T-helper 2 cell treated with Interferon-gamma antibody and Interleukin-4, amounts not matched to agents 5 μg/mL and 100 μg/mL, for 36 hours (primary cell): Measurements from ENCODE around the gene SLIT1.

ENCODE experiments used
- DNase-seq: peaks from one replicate; pipeline ENCODE4 v3.0.0; 2021; ENCODE audit warnings: low spot score
- H3K27ac Mint-ChIP-seq: one replicate; pipeline ENCODE4 v1.8.0; 2021; ENCODE audit warnings: mild to moderate bottlenecking, mixed read lengths
- H3K27me3 Mint-ChIP-seq: one replicate; pipeline ENCODE4 v1.8.0; 2021; ENCODE audit warnings: low read depth, mixed read lengths
- H3K36me3 Mint-ChIP-seq: one replicate; pipeline ENCODE4 v1.8.0; 2021; ENCODE audit warnings: low read depth, mixed read lengths
- H3K4me1 Mint-ChIP-seq: one replicate; pipeline ENCODE4 v1.8.0; 2021; ENCODE audit warnings: low read depth, mixed read lengths
- H3K4me3 Mint-ChIP-seq: one replicate; pipeline ENCODE4 v1.8.0; 2022; ENCODE audit warnings: mild to moderate bottlenecking, moderate library complexity, mixed read lengths
- H3K9me3 Mint-ChIP-seq: one replicate; pipeline ENCODE4 v1.8.0; 2021; ENCODE audit warnings: mixed read lengths

Gene SLIT1

DNA sequence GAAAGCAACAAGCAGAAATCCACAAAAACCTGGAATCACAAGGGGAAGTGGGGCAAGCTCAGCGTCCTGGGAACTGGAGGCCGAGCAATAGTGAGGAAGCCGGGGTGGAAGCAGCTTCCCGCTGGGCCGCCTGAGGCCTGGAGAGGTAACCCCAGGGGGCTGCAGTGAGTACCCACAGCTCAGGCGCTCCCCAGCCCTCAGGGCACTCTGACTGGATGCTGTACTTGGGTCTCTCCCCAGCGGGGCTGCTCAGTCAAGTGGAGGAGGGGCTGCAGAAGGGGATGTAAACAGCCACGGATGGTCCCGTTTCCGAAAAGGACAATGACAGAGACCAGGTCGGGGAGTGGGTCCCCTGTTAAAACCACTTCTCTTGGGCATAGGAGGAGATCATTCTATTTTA, 50.3 kb downstream of the SLIT1 start:
- Mint-ChIP-seq H3K4me3 (no peak overlapping the region), H3K36me3 (no peaks in the 10 kb centered on the region), H3K27me3 (no peaks in the 10 kb centered on the region), H3K9me3 (no peaks in the 10 kb centered on the region), H3K27ac (no peak overlapping the region), H3K4me1 (no peaks in the 10 kb centered on the region)
- no peak for DNase-seq

DNA sequence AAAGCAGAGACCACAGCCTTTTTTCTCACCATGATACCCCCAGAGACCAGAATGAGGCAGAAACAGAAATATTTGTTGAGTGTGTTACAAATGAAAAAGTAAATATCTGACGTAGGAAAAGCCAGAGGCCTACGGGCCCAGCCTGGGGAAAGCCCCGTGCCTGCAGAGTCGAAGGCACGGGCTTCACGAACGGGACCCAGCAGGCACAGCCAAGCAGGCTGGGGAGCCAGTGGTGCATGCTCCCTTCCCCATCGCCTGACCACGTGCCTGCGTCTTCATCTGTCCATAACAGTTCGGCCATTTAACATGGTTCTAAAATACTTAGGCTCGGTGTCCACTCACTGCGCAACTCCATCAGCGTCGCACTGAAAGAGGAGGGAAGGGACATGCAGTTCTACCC, 50.8 kb downstream of the SLIT1 start:
- H3K36me3 Mint-ChIP-seq = no peaks in the 10 kb centered on the region
- H3K4me3 Mint-ChIP-seq = no peak overlapping the region
- H3K27ac Mint-ChIP-seq = no peak overlapping the region

DNA sequence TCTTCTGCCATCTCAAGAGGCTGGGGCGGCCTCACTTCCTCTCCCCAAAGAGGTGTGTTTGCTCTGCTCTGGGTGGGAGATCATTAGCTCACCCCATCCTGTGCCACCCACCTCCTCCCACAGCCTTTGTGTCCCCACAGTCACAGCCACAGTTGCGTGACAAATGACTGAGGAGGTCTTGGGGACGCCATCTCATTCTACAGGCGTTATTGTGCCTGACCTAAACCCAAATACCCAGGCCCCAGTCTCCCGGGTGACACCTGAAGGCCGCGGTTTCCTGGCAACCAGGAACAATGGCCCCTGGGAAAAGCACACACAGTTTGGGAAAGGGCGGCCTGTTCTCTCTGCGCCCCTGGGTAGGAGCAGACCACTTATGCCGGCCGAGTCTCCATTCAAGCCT, 51.6 kb downstream of the SLIT1 start:
- Mint-ChIP-seq H3K4me1 (no peaks in the 10 kb centered on the region), H3K27me3 (peaks cover 2% of the 10 kb centered on the region), H3K9me3 (no peaks in the 10 kb centered on the region), H3K27ac (no peak overlapping the region), H3K4me3 (no peak overlapping the region), H3K36me3 (no peaks in the 10 kb centered on the region)
- DNase-seq = no peak

More for the DNA sequence above, 50.8 kb downstream of the SLIT1 start:
- Mint-ChIP-seq H3K27me3 (no peaks in the 10 kb centered on the region), H3K4me1 (no peaks in the 10 kb centered on the region), H3K9me3 (no peaks in the 10 kb centered on the region)
- DNase-seq = no peak

DNA sequence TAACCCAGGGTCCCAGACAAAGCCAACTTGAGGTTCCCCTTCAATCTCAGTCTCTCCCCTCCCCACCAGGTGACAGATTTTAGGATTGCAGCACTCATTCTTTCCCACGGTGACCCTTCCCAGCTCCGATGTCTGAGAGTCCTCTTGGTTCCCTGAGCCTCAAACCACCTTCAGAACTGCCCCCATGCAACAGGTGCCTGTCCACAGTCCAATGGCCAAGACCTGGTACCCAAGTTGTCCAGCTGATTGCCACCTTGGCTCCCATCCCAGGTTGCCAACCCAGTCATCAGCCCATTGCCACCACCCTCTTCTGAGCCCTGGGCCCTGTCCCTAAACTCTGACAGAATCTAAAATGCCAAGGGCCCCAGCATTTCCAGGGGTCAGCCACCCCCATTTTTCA, 53.5 kb downstream of the SLIT1 start:
- Mint-ChIP-seq H3K9me3 (no peaks in the 10 kb centered on the region), H3K27me3 (peaks cover 2% of the 10 kb centered on the region)
- no peak for DNase-seq

DNA sequence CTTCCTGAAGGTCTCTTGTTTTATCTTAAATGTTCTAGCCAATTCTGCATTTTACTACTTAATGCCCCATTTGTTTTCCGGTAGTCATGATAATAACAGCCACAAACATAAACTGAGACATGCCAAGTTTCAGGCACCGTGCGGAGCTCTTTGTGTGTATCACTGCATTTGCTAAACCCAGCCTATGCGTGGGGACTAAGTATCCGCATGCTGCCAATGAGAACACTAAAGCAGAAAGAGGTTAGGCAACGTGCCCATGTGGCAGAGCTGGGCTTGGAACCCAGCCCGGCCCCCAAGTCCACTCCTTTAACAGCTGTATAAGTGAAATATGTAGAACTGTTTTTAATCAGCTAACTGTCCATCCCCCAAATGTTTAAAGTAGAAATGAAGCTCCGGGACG, 54.1 kb downstream of the SLIT1 start:
- Mint-ChIP-seq H3K36me3 (no peaks in the 10 kb centered on the region), H3K4me1 (no peaks in the 10 kb centered on the region), H3K4me3 (no peak overlapping the region), H3K9me3 (no peaks in the 10 kb centered on the region), H3K27ac (no peak overlapping the region), H3K27me3 (peaks cover 2% of the 10 kb centered on the region)
- DNase-seq = no peak

More for the DNA sequence above, 53.5 kb downstream of the SLIT1 start:
- Mint-ChIP-seq H3K27ac (no peak overlapping the region), H3K4me3 (no peak overlapping the region), H3K36me3 (no peaks in the 10 kb centered on the region), H3K4me1 (no peaks in the 10 kb centered on the region)

DNA sequence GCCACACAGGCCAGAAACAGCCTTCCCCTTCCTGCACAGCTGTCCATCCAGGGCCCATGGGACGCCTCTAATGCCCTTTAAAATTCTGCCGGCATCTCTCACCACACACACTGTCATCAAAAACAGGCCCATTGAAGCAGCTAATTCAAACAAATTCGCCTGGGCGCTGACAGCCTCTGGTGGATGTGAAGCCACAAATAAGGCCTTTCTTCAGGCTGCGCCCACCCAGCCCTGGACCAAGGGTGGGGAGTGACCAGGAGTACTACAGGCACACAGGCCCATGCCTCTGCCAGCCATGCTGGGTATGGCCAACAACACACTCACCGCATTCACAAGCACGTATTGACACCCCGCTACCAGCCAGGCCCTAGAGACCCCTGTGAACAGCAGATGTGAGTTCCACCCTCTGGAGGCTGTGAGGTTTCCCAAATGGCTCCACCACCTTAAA, 54.6 kb downstream of the SLIT1 start:
- H3K9me3 Mint-ChIP-seq = no peaks in the 10 kb centered on the region
- no peak overlapping the region for H3K4me3 Mint-ChIP-seq
- H3K4me1 Mint-ChIP-seq = no peaks in the 10 kb centered on the region

DNA sequence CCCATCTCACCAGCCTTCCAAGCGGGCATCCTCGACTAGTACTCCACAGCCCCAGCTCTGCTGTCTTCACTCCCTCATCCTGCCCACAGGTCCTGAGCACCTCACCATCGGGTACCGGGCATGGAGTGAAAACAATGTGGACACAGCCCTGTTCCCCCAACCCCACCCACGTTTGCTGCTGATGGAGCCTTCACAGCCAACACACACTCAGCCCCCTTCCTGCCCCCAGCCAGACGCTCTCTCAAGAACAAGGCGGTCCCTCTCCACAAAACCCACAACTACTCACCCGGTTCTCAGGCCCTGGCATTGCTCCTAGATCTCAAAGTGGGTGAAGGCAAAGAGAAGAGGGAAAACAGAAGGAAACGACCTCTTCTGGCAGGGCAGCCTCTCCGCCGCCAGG, 56.1 kb downstream of the SLIT1 start:
- H3K4me3 Mint-ChIP-seq = no peak overlapping the region
- no peaks in the 10 kb centered on the region for H3K36me3 Mint-ChIP-seq
- H3K4me1 Mint-ChIP-seq = no peaks in the 10 kb centered on the region
- H3K27ac Mint-ChIP-seq = no peak overlapping the region
- H3K9me3 Mint-ChIP-seq = no peaks in the 10 kb centered on the region
- peaks cover 2% of the 10 kb centered on the region for H3K27me3 Mint-ChIP-seq
- DNase-seq = no peak

More for the DNA sequence above, 54.6 kb downstream of the SLIT1 start:
- Mint-ChIP-seq H3K27ac (no peak overlapping the region), H3K36me3 (no peaks in the 10 kb centered on the region), H3K27me3 (peaks cover 2% of the 10 kb centered on the region)
- no peak for DNase-seq

DNA sequence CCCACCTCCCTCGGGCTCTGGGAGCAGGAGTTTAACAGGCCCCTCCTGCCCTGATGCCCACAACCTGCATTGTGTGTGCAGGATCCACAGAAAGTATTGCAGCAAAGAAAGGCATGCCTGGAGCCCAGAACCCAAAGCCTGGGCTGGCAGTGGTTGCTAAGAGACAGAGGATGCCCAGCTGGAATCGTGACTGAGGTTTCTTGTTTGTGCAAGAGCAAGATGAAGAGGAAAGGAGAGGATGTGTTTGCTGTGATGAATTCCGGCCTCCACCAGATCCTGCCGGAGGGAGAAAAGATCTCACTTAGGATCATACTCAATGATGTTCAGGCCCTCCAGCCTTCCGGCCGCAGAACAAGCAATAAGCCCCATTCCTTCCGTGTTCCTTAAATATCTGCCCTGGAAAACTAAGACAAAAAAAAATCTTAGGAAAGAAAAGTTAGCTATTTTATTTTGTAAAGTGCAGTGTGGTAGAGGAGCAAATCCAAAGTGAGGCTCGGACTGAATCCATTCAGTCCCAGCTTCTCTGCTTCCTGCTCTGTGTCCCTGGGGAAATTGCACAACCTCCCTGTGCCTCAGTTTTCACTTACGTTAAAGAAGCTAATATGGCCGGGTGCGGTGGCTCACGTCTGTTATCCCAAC, 57.1 kb downstream of the SLIT1 start:
- Mint-ChIP-seq H3K27ac (no peak overlapping the region), H3K27me3 (peaks cover 2% of the 10 kb centered on the region), H3K4me1 (no peaks in the 10 kb centered on the region), H3K36me3 (no peaks in the 10 kb centered on the region), H3K9me3 (no peaks in the 10 kb centered on the region), H3K4me3 (no peak overlapping the region)
- DNase-seq = no peak

DNA sequence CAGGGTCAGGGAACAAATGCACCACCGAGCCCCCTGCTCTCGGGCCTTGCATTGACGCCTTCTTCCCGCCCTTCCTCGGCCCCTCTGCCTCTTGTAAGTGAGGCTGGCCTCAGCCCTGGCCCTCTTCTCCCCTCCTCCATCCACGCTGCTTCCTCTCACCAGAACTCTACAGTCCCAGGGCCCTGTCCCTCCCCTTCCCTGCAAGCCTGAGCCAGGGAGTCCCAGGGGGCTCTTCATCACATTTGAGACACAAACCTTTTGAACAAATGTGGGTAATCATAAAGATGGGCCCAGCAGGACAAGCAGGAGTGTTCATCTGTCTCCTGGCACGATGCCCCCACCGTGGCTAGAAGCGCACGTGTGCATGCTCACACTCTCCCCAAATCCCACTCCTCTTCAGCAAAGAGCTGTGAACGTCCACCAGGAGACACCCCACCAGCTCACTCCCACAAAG, 57.7 kb downstream of the SLIT1 start:
- no peaks in the 10 kb centered on the region for H3K9me3 Mint-ChIP-seq
- peaks cover 4% of the 10 kb centered on the region for H3K27me3 Mint-ChIP-seq
- H3K4me3 Mint-ChIP-seq = no peak overlapping the region
- no peak overlapping the region for H3K27ac Mint-ChIP-seq
- H3K4me1 Mint-ChIP-seq = no peaks in the 10 kb centered on the region
- no peaks in the 10 kb centered on the region for H3K36me3 Mint-ChIP-seq
- DNase-seq = no peak

DNA sequence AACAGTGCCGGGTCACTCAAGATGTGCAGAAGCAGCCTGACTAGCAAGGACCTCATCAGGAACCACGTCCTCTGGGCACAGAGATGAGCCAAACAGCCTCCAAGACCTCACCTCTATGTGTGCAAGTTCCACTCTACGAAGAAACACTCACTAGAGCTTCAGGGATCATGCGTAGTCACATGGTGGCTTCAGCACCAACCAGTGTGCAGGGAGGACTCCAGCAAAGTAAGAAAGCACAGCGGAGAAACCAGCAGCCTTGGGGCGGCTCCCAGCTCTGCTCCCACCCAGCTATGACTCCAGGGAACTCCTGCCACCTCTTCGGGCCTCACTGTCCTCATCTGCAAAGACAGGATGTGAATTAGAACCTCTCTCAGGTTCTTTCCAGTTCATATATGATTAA, 58.2 kb downstream of the SLIT1 start:
- H3K27me3 Mint-ChIP-seq = peaks cover 8% of the 10 kb centered on the region
- H3K9me3 Mint-ChIP-seq = no peaks in the 10 kb centered on the region
- no peaks in the 10 kb centered on the region for H3K36me3 Mint-ChIP-seq
- H3K4me1 Mint-ChIP-seq = no peaks in the 10 kb centered on the region
- no peak overlapping the region for H3K27ac Mint-ChIP-seq
- no peak overlapping the region for H3K4me3 Mint-ChIP-seq
- DNase-seq = no peak

DNA sequence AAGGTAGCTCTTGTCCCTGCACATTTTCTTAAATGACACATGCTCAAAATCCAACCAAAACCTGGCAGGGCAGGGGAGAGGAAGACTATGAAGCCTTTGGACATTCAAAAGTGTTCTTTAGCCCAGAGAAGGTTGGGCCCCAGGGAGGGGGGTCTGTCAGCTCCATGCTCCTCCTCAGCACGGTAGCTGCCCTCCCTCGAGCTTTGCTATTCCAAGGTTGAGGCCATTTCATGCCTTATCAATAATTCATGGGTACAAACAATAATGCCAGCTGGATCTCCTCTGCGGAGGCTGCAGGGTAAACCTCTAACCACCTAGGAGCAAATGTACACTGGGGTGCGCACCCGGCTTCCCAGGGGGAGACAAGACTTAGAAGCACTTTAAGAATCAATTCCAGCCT, 61.5 kb downstream of the SLIT1 start:
- Mint-ChIP-seq H3K27ac (no peak overlapping the region), H3K4me1 (no peaks in the 10 kb centered on the region), H3K27me3 (peaks cover 12% of the 10 kb centered on the region), H3K4me3 (no peak overlapping the region), H3K9me3 (no peaks in the 10 kb centered on the region), H3K36me3 (no peaks in the 10 kb centered on the region)
- no peak for DNase-seq

DNA sequence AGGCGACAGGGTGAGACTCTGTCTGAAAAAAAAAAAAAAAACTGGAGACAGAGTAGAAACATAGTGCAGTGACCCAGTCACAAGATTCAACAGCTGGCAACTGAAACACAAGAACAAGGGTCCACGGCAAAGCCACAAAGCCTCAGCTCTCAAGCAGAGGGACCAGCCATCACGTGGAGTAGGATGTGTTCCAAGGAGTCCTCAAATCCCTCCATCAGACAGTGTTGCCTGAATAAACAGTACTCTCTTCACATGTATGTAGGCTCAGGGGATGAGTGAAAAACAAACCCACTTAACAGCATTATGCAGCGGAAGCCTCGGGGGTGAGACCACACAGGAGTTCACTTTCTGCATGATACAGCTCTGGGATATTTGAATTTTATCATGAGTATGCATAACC, 62.0 kb downstream of the SLIT1 start:
- H3K27ac Mint-ChIP-seq = no peak overlapping the region
- no peaks in the 10 kb centered on the region for H3K9me3 Mint-ChIP-seq
- H3K4me3 Mint-ChIP-seq = no peak overlapping the region
- peaks cover 12% of the 10 kb centered on the region for H3K27me3 Mint-ChIP-seq
- DNase-seq = no peak
- no peaks in the 10 kb centered on the region for H3K36me3 Mint-ChIP-seq
- H3K4me1 Mint-ChIP-seq = no peaks in the 10 kb centered on the region

DNA sequence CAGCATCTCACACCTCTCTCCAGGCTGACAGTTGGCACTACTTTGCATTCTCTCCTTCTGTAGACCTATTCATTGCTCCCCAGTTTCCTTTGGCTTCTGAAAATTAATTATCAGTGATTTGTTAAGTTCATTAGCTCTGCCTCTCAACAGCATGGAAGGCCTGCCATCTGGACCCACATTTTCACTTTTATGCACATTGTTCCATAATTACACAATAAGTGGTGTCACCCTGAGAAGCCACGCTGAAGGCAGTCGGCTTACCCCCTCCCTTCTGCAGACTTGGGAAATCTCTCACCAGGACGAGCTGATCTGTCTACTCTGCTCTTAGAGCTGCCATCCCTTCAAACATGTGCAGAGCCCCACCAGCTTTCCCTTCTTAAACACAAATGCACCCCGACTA, 64.7 kb downstream of the SLIT1 start:
- Mint-ChIP-seq H3K4me1 (no peaks in the 10 kb centered on the region), H3K27ac (no peak overlapping the region), H3K9me3 (no peaks in the 10 kb centered on the region), H3K4me3 (no peak overlapping the region), H3K36me3 (no peaks in the 10 kb centered on the region), H3K27me3 (peaks cover 13% of the 10 kb centered on the region)
- DNase-seq = no peak

DNA sequence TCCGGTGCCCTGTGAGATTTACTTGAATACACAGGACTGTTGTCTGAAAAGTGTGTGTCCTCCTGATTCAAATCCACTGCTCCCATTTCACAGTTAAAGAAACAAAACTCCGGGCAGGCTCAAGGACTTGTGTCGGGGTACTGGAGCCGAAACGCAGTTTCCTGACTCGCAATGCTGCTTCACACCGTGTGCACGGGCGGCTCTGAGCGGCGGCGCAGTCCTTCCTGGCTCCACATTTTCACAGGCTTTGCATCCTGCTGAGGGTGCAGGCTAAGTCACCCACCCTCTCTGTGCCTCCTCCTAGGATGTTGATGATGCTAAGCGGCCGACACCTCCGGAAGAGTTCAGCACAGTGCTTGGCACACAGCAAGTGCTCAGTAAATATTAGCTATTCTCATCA, 65.4 kb downstream of the SLIT1 start:
- H3K27ac Mint-ChIP-seq = no peak overlapping the region
- no peak for DNase-seq
- no peaks in the 10 kb centered on the region for H3K9me3 Mint-ChIP-seq
- no peaks in the 10 kb centered on the region for H3K4me1 Mint-ChIP-seq
- peaks cover 16% of the 10 kb centered on the region for H3K27me3 Mint-ChIP-seq
- no peaks in the 10 kb centered on the region for H3K36me3 Mint-ChIP-seq
- no peak overlapping the region for H3K4me3 Mint-ChIP-seq

DNA sequence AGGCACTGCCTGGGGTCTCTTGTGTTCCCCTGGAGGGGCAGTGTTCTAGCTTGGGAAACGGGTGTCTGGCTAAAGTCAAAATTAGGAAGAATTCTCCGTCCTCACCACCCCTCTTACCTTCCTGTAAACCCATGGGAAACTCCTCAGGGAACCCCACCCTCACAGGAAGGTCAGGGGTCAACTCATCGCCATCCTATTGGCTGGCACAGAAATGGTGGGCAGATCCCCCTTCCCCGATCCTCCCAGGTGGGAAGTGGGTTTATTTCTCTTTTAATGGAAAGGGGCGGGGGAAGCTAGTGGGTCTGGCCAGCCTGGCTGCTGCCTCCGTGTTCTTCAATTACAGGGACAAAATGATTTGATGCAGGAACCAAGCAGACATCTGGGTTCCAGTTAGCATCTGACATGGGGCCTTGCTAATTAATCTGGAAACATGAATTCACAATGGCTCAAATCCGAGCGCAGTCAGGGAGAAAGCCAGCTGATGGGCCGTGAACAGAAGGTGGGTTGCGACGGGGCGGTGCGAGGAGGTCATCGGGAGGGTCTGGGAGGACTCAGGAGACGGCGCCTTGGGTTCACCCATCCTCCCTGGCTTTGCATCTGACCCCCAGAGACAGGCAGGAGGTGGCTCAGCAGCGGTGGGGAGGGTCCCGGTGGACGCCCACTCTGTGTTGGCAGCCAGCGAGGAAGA, 66.6 kb downstream of the SLIT1 start:
- no peak overlapping the region for H3K27ac Mint-ChIP-seq
- no peak for DNase-seq
- H3K4me1 Mint-ChIP-seq = no peaks in the 10 kb centered on the region
- no peak overlapping the region for H3K4me3 Mint-ChIP-seq
- H3K27me3 Mint-ChIP-seq = peaks cover 16% of the 10 kb centered on the region
- H3K36me3 Mint-ChIP-seq = no peaks in the 10 kb centered on the region
- no peaks in the 10 kb centered on the region for H3K9me3 Mint-ChIP-seq
